ENCODE results near the gene COL21A1.

COL21A1 gene

DNA sequence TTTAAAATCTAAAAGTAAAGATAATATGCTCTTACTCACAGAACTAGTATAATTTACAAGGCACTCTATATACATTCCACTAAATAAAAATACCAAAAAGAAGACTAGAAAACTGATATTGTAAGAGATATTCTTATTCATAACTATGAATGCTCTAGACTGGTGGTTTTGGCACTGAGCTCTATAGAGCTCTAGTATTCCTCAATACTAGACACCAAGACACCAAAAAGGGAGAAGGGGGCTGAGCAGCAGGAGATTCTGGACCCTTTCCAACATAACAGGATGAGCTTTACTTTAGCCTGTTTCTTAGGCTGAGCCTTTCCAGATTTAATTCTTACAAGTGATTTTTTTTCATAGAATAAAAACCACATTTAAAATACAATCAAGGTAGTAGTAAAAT lies 173.6 kb downstream of the COL21A1 start:
- DNase-seq (ENCODE audit: low read depth), result no peak
- no peak overlapping the region for H3K4me3 ChIP-seq (ENCODE audit: low read depth, low read length)
- TF ChIP-seq, protein P1, sequence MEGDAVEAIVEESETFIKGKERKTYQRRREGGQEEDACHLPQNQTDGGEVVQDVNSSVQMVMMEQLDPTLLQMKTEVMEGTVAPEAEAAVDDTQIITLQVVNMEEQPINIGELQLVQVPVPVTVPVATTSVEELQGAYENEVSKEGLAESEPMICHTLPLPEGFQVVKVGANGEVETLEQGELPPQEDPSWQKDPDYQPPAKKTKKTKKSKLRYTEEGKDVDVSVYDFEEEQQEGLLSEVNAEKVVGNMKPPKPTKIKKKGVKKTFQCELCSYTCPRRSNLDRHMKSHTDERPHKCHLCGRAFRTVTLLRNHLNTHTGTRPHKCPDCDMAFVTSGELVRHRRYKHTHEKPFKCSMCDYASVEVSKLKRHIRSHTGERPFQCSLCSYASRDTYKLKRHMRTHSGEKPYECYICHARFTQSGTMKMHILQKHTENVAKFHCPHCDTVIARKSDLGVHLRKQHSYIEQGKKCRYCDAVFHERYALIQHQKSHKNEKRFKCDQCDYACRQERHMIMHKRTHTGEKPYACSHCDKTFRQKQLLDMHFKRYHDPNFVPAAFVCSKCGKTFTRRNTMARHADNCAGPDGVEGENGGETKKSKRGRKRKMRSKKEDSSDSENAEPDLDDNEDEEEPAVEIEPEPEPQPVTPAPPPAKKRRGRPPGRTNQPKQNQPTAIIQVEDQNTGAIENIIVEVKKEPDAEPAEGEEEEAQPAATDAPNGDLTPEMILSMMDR (IDR thresholded peaks at IDR 0.05; ENCODE audit: low read depth, low read length, missing control alignments), result no peak

DNA sequence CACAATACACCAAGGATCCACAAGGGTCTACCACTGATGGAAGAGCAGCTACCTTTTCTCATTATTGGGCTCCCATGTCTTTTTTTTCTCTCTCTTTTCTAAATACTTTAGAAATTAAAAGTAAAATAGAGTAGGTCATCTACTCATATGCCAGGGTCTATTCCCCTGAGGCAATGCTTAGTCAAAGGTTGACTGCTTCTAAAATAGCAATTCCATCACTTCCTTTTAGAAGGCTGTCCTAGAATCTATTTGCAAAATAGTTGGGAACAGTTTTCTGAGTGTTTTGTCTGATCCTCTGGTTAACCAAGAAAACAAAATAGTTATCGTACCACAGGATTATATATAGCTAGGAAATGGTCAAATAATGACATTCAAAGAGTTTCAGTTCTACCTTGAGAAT lies 174.1 kb downstream of the COL21A1 start:
- TF ChIP-seq, protein P1 (IDR thresholded peaks at IDR 0.05; ENCODE audit: low read depth, low read length, missing control alignments), result no peak
- no peak overlapping the region for H3K4me3 ChIP-seq (ENCODE audit: low read depth, low read length)
- DNase-seq (ENCODE audit: low read depth), result no peak

- no peak for DNase-seq (ENCODE audit: low read depth)
- TF ChIP-seq, protein P1 (IDR thresholded peaks at IDR 0.05; ENCODE audit: low read depth, low read length, missing control alignments), result no peak
- no peak overlapping the region for H3K4me3 ChIP-seq (ENCODE audit: low read depth, low read length)
These were observed 174.5 kb downstream of the COL21A1 start for GRCh38 chr6:56072856-56073255.

DNA sequence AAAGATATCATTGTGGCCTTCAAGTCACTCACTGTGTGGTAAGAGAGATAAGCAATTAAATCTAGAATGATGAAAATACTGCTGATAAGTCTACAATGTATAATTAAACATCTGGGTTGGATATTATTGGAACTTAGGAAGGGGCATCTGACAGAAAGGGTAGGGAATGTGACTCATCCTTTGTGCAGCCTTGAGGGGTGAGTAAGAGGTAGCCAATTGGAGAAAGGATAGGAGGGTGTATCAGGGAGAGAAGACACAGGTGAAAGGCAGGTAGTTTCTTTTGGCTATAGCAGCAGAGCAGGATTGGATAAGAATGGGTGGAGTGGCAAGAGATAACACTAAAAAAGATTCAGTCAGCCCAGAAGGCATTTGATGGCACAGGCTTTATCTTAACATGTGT lies 182.0 kb downstream of the COL21A1 start:
- H3K4me3 ChIP-seq (ENCODE audit: low read depth, low read length), result no peak overlapping the region
- DNase-seq (ENCODE audit: low read depth), result no peak

GRCh38 chr6:56062836-56063235 lies 184.5 kb downstream of the COL21A1 start:
- H3K4me3 ChIP-seq (ENCODE audit: low read depth, low read length), result no peak overlapping the region
- TF ChIP-seq, protein P1 (IDR thresholded peaks at IDR 0.05; ENCODE audit: low read depth, low read length, missing control alignments), result no peak
- no peak for DNase-seq (ENCODE audit: low read depth)

More for the DNA sequence above, 182.0 kb downstream of the COL21A1 start:
- TF ChIP-seq, protein P1 (IDR thresholded peaks at IDR 0.05; ENCODE audit: low read depth, low read length, missing control alignments), result no peak

DNA sequence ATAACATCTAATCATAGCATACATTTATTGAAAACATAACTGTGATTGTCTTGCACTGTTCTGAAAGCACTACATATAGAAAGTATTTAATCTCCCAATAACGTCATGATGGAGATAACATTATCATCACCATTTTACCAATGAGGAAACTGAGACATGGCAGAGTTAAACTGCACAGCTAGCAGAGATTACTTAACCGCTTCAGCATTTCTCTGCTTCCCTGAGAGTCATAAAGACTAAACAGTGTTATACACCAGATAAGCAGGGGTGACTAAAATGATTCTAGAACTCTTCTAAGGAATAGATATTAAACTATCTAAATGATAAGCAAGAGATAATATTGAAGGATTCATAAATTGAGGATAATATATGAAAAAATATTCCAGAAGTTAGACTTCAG lies 188.7 kb downstream of the COL21A1 start:
- TF ChIP-seq, protein P1 (IDR thresholded peaks at IDR 0.05; ENCODE audit: low read depth, low read length, missing control alignments), result no peak
- H3K4me3 ChIP-seq (ENCODE audit: low read depth, low read length), result no peak overlapping the region
- no peak for DNase-seq (ENCODE audit: low read depth)

DNA sequence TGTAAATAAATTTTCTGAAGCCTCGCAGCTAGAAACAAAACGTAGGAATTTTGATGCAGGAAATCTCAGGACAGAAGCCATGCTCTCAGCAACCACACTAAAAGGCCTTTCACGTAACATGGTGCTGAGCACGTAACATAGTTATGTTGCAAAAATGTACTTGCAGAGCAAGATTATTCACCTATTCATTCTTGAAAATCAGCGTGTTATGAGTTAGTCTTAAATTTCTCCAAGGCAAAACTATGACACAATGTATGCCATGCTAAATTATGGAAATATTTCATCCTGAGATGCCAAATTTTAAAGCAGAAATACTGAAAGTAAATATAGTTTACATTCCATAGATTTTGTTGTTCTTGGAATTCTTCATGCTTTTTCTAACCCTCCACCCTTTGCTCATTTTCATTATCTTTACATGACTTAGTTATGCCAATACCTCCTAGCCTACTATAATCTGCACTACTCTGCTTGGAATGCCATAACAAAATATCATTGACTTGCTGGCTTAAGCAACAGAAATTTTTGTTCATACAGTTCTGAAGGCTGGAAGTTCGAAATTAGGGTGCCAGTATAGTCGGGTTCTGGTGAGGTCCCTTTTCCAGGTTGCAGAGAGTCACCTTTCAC lies 192.2 kb downstream of the COL21A1 start:
- no peak for DNase-seq (ENCODE audit: low read depth)
- no peak overlapping the region for H3K4me3 ChIP-seq (ENCODE audit: low read depth, low read length)
- TF ChIP-seq, protein P1 (IDR thresholded peaks at IDR 0.05; ENCODE audit: low read depth, low read length, missing control alignments), result no peak

Data from GM12864 (cell line).